SIG-M5 (cell line): ENCODE measurements around the gene DMBX1.

ENCODE experiments used
- DNase-seq: peaks from one replicate; lab custom pipeline; 2025; lab: John Stamatoyannopoulos, UW

DMBX1 gene

GRCh38 chr1:46489638-46490405, at the start of gene DMBX1:
Gene DMBX1, plus strand, starts transcription at chr1:46489836. Its CDS starts 17,175 bp downstream, at chr1:46507011.
- no peak for DNase-seq

GRCh38 chr1:46440478-46440877, 49.2 kb upstream of the DMBX1 start:
- DNase-seq: no peak

GRCh38 chr1:46442317-46443161, 47.1 kb upstream of the DMBX1 start:
- DNase-seq: no peak

GRCh38 chr1:46444466-46444865, 45.2 kb upstream of the DMBX1 start:
- DNase-seq: no peak

- no peak for DNase-seq
Measured at GRCh38 chr1:46445773-46446256, 43.8 kb upstream of the DMBX1 start.

- no peak for DNase-seq
Measured at GRCh38 chr1:46446646-46447498, 42.8 kb upstream of the DMBX1 start.

- no peak for DNase-seq
Measured at GRCh38 chr1:46447499-46448108, 42.0 kb upstream of the DMBX1 start.

GRCh38 chr1:46448109-46448911, 41.3 kb upstream of the DMBX1 start:
- no peak for DNase-seq

GRCh38 chr1:46449223-46450159, 40.1 kb upstream of the DMBX1 start:
- DNase-seq: no peak

- no peak for DNase-seq
Measured at GRCh38 chr1:46450160-46450517, 39.5 kb upstream of the DMBX1 start.

- no peak for DNase-seq
Measured at GRCh38 chr1:46451948-46452930, 37.4 kb upstream of the DMBX1 start.

GRCh38 chr1:46452931-46453325, 36.7 kb upstream of the DMBX1 start:
- no peak for DNase-seq

GRCh38 chr1:46453449-46453848, 36.2 kb upstream of the DMBX1 start:
- DNase-seq: no peak

GRCh38 chr1:46455951-46456350, 33.7 kb upstream of the DMBX1 start:
- DNase-seq: no peak

- no peak for DNase-seq
Measured at GRCh38 chr1:46456411-46456963, 33.1 kb upstream of the DMBX1 start.

GRCh38 chr1:46457178-46457577, 32.5 kb upstream of the DMBX1 start:
- no peak for DNase-seq

- no peak for DNase-seq
Measured at GRCh38 chr1:46458190-46458589, 31.4 kb upstream of the DMBX1 start.

- DNase-seq: no peak
Measured at GRCh38 chr1:46458846-46459245, 30.8 kb upstream of the DMBX1 start.
